NCI-H748 (cell line): ENCODE results near the gene RTCB.

ENCODE experiments used
- DNase-seq: peaks from one replicate; lab custom pipeline; 2025; ENCODE audit not compliant: unreplicated experiment; lab: John Stamatoyannopoulos, UW

Gene RTCB

DNA sequence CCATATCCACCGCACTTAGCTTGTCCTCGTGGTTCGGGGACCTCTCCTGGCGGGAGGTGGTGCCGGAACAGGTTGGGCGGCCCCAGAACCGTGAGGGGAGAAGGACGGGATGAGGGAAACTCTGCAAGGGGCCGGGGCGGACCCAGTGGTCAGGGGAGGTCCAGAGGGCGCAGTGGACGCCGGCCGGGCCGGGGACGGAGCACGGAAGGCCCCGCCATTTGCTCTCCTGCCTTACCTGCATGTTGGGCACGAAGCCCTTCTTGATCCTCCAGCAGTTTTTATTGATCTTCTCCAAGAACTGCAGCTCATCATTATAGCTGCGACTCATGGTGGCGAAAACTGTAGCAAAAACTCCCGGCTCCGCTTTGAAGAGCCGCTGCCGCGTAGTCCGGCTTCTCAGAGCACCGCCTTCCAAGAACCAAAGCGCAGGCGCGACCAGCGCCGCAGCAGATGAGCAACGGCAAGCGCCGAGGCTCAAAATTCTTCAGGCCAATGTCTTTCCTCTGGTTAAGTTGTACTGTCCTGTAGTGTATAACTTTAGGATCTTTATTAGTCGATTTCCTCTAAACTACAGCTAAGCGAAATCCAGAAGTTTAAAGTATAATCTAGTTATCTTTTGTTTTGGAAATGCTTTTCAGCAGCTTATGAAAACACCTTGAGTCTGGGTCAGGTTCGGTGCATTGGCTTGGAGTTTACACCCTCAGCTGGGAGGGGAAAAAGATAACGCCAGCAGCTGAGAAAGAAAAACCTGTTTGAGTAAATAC is at the start of gene RTCB:
RTCB (minus strand) TSS at position 419 of the 764 bp plus-strand sequence; CDS start at position 328, 91 bp downstream.
- peak; percentile 86 for DNase-seq

DNA sequence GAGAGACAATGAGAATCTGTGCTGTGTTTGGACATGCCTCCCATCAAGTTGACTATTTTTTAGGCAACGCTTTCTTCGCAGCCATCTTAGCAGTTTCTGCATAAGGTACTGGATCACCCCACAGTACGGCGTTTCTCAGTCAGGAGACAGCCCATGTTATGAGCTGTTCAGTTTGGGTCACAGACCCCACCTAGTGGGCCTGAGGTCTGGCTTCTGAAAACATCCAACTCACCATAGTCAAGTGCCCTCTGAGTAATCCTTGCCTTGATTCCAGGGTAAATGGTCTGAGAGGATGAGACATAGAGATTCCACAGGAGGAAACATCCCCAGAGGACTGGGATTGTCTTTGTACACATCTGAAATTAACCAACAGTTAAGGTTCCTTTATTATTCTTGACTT is 45.0 kb upstream of the RTCB start:
- no peak for DNase-seq

DNA sequence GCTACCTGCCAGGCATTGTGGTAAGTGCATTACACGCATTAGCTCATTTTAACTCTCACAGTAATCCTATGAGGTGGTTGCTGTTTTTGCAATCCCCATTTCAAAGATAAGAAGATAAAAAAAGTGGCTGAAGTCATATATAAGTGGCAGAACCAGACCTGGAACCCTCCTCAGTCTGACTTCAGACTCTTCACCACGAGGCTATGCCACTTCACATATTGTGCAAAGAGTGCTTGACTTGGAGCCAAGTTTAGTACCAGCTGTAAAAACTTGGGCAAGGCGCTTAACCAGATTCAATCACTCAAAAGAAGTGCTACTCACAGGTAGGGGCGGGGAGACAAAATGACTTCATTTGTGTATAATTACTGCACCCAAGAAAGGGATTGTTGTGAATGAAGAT is 36.9 kb upstream of the RTCB start:
- DNase-seq: no peak

DNA sequence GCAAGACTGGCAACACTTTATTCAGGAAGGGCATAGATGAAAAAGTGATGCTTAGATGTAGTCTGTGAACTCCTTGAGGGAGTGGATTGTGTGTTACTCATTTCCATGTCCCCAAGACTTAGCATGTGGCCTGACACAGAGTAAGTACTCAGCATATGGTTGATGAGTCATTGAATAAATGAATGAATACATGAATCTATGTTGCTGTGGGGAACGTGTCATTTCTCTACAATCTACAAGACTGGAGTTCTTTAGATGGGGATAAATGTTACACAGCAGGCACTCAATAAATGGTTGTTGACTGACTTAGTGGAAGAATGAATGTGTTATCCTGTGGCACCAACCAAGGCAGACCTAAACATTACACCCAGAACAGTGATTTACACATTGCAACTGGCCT is 34.3 kb upstream of the RTCB start:
- DNase-seq: no peak

DNA sequence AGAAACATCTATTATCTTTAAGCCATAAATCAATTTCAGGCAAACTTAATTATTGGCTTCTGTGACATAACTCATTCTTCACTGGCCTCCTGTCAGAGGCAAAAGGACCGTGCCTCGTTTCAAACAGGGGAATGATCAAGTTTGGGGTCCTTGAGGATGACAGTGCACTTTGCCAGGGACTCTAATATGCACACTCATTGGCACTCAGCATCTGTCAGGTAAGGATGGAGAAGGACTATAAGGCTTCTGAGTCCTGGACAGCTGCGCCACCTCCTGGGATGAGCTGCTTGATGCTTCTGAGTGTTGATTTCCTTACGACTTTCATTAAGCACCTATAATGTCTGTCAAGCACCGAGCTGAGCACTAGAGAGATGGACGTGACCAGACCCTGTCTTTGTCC is 32.0 kb upstream of the RTCB start:
- DNase-seq: peak; percentile 53

DNA sequence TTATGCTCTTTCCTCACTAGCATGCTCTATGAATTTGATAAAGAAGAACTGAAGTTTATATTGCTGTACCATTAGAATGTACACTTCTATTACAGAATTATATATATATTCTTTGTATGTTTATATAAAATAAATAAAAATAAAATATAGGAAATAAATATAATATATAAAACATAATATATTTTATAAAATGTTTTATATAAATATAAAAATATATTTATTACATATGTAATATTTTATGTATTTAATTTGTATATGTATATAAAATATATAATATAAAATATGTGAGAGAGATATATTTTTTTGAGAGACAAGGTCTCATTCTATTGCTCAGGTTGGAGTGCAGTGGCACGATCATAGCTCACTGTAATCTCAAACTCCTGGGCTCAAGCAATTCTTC is 18.3 kb upstream of the RTCB start:
- no peak for DNase-seq

DNA sequence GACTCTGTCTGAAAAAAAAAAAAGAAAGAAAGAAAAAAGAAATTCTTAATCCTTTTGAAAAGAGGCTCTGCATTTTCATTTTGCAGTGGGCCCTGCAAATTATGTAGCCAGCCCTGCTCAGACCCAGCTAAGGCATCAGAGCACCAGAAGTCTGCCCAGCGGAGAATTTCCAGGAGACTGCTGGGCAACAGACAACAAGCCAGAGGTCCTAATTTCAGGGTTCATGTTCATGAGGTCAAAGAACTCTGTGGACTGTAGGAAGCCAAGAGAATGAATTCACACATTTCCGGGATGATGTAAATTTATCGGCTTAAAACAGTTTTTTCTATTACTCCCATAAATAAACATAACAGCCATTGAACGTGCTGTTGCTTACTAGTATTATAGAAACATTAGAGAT is 14.8 kb upstream of the RTCB start:
- DNase-seq: no peak

DNA sequence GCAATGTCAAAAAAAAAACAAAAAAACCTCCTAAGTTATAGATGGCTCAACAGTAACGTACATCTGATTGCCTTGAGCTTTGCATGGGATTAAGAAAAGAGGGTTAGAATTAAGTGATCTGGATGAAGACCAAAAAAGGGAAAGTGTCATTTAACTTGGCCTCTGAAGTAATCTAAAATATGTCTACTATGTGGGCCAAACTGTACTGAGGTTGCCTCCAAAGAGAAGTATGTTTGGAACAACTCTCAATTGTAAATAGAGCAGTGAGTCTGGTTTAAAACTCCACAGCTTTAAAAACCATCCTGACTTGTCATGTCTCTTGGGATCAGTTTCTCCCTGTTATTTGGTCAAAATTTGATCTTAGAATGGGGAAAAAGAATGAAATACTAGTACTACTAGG is 11.6 kb upstream of the RTCB start:
- no peak for DNase-seq

DNA sequence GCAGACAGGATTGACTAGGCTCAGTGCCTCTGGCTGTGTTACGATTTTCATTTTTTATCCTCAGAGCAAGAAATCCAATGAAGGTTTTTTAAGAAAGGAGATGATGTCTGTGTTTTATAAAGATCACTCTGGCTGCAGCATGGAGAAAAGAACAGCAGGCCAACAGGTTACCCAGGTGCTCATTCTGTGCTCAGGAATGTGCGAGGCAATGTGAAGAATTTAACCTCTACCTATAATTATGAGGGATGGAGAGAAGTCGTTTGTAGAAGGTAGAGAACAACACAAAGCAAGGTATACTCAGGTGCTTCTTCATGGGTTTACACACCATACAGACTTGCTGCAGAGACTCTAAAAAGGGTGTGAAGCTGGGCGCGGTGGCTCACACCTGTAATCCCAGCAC is 10.0 kb upstream of the RTCB start:
- no peak for DNase-seq

DNA sequence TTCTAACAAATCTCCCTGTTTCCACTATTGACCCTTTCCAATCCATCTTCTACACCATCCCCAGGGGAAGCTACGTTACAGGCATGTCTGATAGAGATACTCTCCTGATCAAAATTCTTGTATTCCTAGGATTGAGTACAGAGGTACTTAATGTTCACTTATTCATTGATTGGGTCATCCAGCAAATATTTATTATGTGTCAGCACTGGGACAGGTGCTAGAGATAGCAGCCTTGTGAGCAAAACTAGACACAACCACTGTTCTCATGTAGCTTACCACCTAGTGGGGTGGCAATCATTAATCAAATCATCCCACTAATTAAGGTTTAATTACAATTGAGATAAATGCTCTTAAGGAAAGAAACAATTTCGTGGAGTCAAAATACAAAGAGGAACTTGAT is 9.4 kb upstream of the RTCB start:
- DNase-seq: no peak

DNA sequence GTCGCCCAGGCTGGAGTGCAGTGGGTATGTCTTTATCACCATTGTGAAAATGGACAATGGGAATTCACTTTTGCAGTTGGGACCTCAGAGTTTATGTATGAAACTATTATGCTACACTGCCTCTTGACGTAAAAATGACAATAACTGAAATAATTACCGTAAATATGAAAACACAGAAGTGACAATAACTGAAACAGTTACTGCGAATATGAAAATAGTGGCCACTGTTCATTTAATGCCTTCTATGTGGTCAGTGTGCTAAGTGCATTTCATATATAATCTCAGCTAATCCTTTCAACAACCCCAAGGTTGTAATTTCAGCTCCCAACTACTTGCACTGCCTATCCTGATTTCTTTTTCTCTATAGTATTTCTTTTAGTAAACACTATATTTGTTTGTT is 5.9 kb upstream of the RTCB start:
- no peak for DNase-seq

DNA sequence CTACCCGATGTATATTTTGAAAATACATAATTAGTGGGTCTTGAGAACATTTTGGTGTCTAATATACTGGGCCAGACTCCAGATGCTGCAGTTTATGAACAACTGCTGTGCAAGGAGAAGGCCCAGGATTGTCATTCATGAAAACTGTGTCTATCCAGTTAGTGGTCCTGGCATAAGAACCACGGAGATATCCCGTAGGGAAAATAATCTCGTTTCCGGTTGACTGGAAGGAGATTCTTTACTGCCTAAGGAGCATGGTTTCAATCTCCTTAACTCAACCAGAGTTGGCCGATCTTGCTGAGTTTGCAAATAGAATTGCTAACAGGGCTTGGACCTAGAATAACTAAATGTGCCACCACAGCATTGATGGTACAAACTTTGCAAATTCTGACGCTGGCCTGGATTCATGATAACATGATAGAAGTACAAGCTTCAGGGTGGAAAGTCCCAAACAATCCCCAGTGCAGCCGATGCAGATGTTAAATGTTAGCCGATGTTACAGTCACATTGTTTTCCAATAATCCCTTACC is 4.6 kb upstream of the RTCB start:
- no peak for DNase-seq

DNA sequence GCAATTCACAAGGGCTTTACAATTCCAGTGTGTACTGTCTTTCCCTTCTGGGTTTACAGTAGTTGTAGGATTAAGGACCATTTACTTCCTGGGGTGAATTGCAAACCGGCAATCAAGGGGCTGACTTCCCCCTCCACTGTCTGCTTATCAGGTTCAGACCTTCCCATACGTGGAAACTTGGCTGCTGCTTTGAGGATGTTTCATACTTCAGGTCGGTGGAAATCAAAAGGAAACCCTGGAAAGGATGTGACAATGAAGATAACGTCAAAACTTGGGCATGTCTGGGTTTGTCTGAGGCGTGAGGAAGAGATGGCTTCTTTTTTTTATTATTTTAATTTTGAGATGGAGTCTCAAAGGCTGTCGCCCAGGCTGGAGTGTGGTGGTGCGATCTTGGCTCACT is 2.1 kb upstream of the RTCB start:
- no peak for DNase-seq

DNA sequence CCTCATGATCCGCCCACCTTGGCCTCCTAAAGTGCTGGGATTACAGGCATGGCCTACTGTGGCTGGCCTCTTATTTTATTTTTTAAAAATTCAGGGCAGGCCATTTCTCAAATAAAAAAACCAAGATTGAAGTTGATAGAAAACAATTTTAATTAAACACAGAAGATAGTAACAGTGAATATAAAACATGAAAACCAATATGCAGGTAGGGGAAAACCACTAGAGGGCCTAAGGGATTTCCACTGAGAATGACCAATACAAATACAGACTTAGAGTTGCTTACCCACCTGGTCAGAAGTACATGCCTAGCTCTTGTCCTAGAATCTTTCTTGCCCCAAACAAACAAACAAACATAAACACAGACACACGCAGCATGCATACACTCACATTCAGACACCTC is 1.7 kb upstream of the RTCB start:
- no peak for DNase-seq

DNA sequence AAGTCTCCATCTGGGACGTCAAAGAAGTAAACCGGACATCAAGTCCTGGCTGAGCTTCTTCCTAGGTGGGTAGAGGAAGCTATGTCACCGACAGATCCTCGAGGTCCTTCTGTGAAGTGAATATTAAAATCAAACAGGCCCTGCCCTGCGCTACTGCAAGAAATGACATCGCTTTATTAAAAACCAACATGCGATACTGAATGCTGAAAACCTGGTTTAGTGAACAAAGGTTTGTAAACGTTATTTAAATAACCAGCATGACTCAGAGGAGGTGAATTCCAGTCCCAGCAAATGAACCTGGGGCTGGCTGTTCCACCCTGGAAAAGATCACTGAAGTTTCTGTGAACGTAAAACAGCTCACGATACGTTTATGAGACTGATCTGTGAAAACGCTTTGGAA is 645 bp downstream of the RTCB start:
- DNase-seq: no peak

DNA sequence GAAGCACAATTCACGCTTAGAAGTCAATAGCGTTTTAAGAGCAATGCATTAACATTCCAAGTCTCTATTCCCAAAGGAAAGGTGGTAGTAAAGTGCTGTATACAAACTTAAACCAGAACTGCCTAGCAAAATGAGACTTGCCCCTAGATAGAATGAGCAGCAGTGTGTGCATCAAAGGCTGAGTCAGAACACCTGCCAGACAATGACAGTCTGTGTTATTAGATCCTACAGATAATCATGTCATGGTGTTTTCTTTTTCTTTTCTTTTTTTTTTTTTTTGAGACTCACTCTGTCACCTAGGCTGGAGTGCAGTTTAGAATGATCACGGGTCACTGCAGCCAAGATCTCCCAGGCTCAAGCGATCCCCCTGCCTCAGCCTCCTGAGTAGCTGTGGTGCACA is 1.6 kb downstream of the RTCB start:
- DNase-seq: no peak

DNA sequence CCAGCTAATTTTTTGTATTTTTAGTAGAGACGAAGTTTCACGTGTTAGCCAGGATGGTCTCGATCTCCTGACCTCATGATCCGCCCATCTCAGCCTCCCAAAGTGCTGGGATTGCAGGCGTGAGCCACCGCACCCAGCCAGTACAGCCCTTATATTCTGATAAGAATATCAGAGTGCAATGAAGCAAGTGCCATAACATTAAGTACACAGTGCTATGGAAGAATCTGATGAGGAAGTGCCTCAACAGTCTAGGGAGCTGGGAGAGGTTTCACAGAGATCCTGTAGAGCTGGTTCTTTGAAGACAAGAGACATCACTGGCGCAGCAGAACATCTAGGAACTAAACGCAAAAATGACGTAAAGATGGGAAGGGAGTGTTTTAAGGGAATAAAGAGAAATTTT is 2.1 kb downstream of the RTCB start:
- no peak for DNase-seq

DNA sequence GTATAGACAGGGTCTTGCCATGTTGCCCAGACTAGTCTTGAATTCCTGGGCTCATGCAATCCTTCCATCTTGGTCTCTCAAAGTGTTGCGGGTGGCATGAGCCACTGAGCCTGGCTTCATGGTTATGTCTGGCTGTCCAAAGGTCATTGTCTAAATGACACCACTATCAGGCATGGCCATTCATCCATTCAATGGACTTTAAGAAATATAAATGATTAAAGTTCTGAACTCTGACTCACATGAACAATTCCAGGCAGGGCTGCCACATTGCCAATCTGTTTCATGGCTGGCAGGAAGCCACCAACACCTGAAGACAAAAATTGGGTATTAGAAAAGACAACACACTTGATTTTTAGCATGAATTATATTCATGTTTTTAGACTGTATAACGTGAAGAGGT is 4.1 kb downstream of the RTCB start:
- DNase-seq: no peak

DNA sequence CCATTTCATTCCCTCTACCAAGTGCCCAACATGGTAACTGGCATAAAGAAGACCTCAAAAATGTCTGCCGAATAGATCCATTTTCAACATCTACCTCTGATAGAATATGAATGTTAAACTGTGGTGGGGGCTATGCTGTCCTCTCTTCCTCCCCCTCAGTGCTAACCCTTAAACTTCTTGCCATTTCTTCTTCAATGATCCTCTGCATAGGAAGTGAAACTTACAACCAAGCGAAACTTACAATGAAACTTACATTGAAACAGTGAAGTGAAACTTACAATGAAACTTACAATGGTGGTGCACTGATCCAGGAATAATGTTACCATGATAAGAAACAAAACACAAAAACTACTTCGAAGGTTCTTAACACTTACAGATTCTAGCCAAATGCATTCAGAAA is 4.7 kb downstream of the RTCB start:
- no peak for DNase-seq

DNA sequence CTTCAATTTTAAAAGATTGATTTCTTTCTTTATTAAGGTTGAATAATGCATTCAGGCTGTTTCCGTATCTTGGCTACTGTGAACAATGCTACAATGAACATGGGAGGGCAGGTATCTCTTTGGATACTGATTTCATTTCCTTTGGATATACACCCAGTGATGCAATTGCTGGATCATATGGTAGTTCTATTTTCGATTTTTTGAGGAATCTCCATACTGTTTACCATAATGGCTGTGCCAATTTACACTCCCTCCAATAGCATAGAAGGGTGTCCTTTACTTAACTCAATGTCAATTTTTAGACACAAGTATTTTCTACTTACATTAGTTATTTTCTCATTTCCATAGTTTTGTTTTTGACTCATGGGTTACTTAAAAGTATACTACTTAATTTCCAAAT is 8.0 kb downstream of the RTCB start:
- no peak for DNase-seq

DNA sequence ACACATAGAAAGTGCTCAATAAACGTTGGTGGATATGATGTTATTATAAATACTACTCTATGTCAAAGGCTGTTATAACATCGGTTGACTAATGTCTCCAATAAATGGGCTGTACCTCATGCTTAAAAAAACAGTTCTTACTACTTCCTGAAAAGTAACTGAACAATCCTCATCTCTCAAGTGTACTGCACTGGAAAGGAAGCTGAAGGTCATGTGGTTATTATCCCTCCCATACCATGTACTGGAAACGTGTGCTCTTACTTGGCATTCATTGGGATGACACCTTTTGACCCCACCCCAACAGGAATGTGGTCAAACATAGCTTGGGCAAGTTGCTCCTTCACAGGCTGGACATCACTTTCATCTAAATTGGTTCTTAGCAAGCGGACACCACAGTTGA is 10.6 kb downstream of the RTCB start:
- no peak for DNase-seq

DNA sequence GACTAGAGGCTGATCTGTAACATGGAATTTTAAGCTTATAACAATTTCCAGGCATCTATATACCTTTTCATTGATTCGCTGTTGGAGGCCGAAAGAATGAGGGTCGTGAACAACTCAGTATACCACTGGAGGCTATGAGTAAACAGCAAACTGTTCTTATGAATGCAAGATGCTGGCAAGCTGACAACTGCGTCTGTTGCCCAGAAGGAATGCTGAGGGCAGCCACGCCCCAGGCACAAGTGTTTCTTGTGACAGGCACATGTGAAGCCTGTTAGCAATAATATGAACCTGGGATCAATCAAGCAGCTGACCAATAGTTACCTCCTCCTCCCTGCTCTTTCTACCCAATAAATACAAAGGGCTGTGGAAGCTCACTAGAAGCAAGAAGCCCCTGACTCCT is 15.3 kb downstream of the RTCB start:
- DNase-seq: no peak

DNA sequence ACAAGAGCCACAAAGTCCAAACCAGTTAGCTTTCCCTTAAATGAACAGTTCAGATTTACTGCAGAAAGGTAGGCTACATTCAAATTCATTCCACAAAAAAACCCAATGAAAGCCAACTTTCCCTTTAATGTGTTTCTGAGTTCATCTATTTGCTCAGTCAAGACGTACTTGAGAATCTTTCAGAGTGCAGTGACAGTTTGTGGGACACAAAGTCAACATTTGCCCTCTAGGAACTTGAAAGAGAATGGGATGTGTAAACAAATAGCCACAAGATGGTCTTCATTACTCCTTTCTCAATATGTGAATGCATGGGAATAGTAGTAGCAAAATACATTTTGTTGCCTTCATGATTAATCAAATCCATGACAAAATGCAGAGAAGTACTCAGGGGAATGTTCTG is 15.8 kb downstream of the RTCB start:
- DNase-seq: no peak
